Smooth muscle cell of the brain vasculature (primary cell): Measurements from ENCODE around the gene LRP6.
A peak's percentile ranks its signal among the peaks of the same experiment; 100 is the strongest.

Experiments
- DNase-seq: peaks from one replicate; pipeline ENCODE4 v3.0.0-alpha.2; 2012; ENCODE audit warnings: low read depth, low spot score

LRP6 gene

GRCh38 chr12:12214635-12215131 is 52.2 kb downstream of the LRP6 start:
- peak; percentile 31 for DNase-seq

DNA sequence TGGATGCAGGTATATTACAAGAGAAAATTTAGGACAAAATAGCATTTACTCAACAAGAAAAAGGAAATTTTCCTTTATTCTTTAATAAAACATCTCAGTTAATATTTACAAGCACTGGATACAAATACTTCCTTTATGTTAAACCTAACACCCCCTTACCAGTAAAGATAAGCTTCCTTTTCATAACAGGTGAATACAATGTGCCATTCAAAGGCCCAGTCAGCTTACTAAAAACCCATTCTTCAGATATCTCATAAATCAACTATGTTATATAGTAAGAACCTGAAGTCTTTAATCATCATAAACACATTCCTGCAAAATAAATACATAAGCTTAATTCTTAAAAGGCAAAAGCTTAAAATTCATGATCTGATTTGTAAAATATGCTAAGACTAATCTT is 52.6 kb downstream of the LRP6 start:
- no peak for DNase-seq

DNA sequence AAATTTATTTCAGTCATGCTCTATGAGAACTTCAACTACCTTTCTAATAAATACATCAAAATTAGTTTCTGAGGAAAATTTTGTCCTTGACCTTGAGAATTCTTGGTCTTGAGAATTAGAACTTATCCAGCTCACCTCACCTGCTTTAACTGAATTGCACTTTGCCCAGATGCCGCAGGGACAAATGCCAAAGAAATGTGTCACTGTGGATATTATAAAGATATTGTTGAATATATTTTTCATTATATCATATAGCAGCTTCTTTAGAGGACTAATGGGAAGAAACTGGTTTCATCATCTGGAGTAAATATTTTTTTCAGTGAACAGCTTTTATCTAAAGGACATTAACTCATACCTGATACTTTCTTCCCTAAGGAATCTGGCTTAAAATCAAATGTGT is 54.1 kb downstream of the LRP6 start:
- no peak for DNase-seq

- no peak for DNase-seq
Observed at GRCh38 chr12:12210983-12211382, 55.9 kb downstream of the LRP6 start.

DNA sequence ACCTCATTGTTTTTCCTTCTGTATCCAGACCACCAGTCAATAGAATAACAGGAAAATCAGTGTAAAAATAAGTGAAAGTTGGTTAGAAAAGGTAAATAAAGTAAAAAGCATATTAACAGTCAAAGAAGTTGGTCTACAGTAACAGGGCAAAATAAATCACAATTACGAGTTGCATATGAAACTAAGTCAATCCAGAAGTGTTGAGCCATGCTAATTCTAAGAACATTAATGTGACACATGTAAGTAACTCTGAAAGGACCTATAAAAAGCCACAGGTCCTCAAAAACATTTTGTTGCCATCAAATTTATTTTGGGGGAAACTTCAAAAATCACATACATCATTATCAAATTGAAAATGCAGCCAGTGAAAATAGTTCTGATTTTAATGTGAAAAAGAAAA is 56.4 kb downstream of the LRP6 start:
- no peak for DNase-seq

DNA sequence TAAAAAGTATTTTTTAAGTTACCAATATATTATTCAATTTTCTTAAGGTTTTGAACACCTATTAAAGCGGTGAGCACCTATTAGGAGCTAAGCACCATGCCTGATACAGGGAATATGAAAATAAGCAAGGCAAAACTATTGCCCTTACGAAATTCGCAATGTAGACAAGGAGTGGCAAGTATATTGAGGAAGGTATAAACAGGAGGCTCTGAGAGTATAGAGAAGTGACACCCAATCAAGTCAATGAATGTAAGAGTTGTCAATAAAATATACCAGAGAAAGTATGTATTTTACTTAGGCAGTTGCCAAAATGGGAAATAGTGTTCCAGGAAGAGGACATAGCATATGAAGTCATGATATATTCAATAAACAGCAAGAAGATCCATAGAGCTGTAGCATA is 57.2 kb downstream of the LRP6 start:
- no peak for DNase-seq

DNA sequence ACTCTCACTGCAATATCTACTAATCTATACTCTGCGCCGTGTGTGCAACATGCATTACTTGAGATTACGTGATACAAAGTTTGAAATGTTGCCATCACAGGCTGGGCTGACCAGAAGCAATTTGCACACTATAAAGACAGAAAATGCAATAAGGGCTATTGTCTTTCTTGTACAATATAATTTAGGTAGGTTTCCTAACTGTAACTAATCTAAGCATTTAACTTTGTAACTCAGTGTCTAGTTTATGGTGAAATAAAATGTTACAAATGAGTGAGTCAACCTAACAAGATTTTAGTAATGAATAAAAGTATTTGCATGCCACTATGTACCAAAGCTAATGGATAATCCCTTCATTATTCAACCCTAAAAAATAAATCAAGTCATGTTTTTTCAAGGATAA is 57.8 kb downstream of the LRP6 start:
- DNase-seq, result no peak

- no peak for DNase-seq
Observed at GRCh38 chr12:12207746-12208145, 59.1 kb downstream of the LRP6 start.

- DNase-seq, result no peak
Observed at GRCh38 chr12:12206776-12207388, 60.0 kb downstream of the LRP6 start.

GRCh38 chr12:12202747-12203146 is 64.1 kb downstream of the LRP6 start:
- DNase-seq, result no peak

DNA sequence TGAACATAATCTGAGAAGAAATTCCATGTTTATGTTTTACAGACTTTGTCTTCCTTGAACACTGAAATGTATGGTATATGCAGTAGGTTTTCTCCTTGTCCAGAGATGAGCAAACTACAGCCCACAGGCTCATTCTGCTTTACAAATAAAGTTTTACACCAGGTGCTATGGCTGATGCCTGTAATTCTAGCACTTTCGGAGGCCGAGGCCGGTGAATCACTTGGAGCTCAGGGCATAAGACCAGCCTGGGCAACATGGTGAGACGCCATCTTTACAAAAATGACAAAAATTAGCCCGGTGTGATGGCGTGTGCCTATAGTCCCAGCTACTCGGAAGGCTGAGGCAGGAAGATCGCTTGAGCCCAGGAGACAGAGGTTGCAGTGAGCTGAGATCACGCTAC is 64.7 kb downstream of the LRP6 start:
- no peak for DNase-seq

DNA sequence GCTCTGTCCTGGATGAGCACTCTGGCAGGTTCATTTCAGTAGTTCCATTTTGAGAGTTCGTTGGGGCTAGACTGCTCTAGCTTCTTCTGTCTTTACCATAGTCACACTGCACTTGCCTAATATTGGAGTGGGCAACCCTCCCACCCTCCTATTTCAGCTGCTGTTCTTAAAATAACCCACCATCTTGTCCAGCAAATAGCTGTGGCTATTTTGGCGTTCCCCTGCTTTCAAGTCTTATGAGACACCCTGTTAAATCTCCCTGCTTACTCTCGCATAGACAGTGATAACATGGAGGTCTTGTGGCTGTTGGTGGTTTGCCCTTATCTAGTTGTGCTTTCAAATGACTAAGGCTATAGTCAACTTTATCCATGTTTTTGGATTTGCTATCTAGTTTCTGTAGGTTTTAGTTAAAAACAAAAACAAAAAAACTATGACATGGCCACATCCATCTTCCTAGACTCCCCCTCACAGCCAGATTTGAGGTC is 65.5 kb downstream of the LRP6 start:
- DNase-seq, result no peak

DNA sequence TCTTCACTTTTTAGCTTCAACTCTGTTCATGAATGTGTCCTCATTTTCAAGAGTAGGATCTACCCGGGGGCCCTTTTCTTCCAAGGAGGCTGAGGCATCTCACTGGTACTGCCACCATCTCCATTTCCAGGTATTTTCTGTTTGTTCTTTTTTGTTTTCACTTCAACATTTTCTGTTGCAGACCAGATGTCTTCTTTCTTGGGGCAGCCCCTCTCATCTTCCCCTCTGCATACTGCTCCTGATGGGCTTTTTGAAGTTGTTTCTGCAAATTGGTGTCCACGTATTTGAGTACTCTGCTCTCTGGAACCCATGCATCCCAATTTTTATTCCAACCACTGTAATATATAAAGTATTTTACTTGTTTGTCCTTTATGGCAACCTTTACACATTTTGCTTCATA is 66.5 kb downstream of the LRP6 start:
- no peak for DNase-seq

GRCh38 chr12:12198124-12198523 is 68.7 kb downstream of the LRP6 start:
- no peak for DNase-seq

DNA sequence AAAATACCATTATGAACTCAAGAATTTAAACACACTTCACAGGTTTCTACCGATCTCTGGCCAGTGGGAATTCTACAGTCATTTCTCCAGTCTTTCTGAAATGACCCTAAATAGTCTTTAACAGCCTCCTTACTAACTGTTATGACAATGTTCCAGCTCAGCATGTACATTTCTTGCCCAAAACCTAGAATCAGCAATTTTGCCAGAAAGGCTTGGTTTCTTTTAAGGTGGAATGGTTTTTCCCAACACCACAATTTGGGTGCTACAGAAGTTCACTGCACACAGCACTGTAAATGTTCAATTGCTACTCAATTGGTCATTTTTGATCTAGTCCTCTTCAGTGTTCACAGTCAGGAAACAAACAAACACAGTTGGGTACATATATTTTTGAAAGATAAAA is 69.7 kb downstream of the LRP6 start:
- no peak for DNase-seq

DNA sequence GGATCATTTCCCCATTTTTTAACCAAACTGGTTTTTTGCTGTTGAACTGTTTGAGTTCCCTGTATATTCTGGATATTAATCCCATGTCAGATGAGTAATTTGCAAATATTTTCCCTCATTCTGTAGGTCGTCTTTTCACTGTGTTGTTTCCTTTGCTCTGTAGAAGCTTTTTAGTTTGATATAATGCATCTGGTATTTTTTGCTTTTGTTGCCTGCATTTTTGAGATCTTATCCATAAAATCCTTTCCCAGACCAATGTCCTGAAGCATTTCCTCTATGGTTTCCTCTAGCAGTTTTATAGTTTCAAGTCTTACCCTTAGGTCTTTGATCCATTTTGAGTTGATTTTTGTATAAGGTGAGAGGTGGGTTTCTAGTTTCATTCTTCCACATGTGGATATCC is 71.3 kb downstream of the LRP6 start:
- DNase-seq, result no peak

DNA sequence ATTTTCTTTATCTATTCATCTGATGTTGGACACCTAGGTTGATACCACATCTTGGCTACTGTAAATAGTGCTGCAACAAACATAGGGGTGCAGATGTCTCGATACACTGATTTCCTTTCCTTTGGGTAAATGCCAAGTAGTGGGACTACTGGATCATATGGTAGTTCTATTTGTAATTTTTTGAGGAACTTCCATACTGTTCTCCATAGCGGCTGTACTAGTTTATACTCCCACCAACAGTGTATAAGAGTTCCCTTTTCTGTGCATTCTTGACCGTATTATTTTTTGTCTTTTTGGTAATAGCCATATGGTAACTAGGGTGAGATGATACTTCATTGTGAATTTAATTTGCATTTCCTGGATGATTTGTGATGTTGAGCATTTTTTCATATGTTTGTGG is 71.8 kb downstream of the LRP6 start:
- no peak for DNase-seq

DNA sequence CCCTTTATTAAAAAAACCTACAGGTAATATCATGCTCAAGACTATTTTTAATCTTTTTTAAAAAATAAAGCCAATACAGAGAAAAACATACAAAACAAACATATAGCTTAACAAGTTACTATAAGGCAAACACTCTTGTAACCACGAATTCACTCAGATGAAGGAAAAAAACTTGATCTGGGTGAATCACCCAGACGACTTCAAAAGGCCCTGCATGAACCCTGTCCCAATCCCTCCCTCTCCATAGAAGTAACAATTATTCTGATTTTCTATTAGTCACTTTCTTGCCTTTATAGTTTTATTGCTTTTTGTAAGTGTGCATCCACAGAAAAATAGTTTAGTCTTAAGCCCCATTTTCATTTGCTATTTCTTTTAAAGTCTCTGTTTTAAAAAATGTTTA is 72.6 kb downstream of the LRP6 start:
- no peak for DNase-seq

DNA sequence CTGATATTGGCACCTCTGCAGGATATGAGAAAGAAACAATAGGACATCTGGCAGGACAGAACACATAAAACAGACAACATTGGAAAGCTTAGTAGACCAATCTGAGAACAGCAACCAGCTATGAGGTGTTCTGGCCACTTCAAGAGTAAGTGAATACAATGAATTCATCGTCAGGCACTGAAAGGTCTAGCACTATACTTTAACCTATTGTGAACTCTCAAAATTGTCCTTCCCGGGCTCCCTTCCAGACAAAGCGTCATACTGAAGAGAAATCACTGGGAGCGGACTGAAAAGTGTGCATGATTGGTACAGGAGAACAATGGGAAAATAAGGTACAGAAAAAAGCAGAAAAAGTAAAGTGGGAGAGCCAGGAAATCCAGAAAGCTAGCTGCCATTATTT is 75.8 kb downstream of the LRP6 start:
- no peak for DNase-seq

DNA sequence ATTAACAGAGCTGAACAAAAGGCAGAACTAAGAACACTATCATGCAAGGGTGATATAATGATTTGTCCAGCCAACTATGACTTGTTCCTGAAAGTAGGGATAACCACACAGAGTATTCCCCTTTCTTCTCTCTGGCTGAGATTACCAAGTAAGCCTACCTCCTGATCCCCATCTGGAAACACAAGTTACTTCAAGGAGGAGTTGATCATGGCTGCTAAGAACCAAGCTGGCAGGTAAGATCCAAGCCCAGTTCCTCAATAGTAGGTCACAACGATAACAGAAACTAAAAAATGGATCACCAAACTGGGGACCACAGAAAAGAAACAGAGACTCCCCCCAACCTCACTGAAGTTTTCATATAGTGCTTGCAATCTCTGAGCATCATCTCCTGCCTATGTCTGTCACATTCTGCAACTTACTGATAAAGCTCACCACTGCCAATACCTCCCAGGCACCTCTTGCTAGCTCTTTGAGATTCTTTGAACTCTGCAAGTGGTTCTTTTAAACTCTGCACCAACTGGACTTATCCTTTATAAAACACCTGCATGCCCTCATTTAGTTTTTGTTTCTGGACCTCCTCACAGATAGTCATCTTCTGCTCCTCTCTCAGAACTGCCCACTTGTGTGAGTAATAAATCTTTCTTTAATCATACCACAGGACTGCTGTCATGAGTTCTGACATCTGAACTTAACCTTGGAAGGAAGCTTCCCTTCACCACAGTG is 76.6 kb downstream of the LRP6 start:
- no peak for DNase-seq

GRCh38 chr12:12185414-12185813 is 81.4 kb downstream of the LRP6 start:
- no peak for DNase-seq

DNA sequence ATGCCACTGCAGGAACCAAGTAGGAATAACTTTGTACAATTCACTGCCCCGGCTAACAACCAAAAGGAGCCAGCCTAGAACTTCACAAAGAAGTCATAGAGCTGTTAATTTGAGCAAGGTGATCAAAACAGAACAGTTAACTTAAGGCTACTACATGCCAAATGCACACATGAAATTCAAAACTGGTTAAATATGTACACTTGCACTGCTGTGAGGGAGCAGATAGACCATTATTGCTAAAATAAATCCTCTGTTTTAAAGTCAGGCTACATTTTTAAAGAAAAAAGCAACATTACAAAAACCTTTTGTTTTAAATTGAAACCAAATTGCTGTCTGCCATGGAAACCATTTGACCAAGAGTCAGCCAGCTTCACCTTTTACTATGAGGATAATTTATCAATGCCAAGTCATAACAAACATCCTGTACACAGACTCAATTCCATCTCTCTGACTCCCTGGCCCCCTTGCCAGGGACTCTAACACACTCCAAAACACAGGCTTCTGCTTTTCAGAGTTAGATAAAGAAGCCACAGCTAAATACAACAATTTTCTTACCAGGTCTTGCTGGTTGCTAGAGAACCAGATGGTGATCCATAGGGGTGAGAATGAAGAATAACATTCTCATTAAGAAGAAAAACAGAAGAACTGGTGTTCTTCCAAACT is 84.0 kb downstream of the LRP6 start:
- no peak for DNase-seq

- DNase-seq, result no peak
Observed at GRCh38 chr12:12181511-12181910, 85.3 kb downstream of the LRP6 start.
